ENCODE measurements around the gene VPS26A.

GRCh38 chr10:69074532-69074931 lies 49.4 kb upstream of the VPS26A start:
- TF ChIP-seq CTCF (conservative IDR thresholded peaks at IDR 0.05) = no peak
- no peak for TF ChIP-seq EZH2 (IDR thresholded peaks at IDR 0.05; ENCODE audit: low read depth)
